Measurements from ENCODE around the gene FILIP1.

Gene FILIP1

DNA sequence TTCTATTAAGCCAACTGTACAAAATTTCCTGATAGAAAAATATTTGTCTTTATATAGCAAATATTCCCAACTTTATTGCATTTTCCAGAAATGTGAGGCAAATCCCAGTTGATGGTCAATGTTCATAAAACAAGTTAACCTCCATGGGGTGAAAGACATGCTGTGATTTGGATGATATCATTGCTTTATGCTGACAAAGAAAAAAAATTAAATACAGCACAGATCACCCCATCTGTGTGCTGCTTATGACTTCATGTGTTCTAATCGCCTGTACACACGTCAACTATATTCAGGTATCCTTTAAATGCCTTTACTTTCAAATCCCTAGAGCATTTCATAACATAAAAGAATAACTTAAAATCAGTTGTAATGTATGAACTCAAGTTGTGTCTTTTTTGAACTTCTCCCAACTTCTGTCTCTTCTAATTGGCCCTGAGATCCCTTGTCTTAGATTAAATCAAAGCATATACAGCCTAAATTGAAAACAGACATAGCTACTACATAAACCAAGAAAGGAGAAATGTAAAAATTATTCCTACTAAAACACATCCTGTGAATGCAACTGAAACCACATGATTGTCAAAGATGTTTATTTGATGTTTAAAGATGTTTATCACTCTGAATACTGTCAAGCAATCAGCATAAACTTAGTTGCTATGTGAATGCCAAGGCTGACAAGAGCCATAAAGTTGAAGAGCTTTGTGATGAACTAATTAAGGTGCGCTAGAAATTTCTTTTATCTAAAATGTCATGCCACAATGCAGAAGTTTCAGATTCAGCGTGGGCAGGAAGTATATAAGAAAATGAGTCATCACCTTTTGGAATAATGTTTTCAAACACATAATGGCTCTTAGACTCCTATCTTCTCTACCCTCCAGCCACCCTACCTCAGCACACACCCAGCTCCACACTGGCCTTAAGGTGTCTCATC is 68.7 kb downstream of the FILIP1 start:
- TF ChIP-seq GATA3 (IDR thresholded peaks at IDR 0.05; ENCODE audit: low read depth, low read length) (no peak), GATA2 (IDR thresholded peaks at IDR 0.05; ENCODE audit: low read depth, low read length) (no peak)

DNA sequence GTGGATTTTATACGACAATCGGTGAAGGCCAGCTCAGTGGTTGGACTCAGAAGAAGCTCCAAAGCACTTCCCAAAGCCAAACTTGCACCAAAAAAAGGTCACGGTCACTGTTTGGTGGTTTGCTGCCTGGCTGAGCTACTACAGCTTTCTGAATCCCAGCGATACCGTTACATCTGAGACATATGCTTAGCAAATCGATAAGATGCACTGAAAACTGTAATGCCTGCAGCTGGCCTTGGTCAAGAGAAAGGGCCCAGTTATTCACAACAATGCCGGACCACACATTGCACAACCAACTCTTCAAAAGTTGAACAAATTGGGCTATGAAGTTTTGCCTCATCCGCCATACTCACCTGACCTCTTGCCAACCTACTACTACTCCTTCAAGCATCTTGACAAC is 70.2 kb downstream of the FILIP1 start:
- TF ChIP-seq GATA2 (IDR thresholded peaks at IDR 0.05; ENCODE audit: low read depth, low read length), result no peak
- no peak for TF ChIP-seq GATA3 (IDR thresholded peaks at IDR 0.05; ENCODE audit: low read depth, low read length)

DNA sequence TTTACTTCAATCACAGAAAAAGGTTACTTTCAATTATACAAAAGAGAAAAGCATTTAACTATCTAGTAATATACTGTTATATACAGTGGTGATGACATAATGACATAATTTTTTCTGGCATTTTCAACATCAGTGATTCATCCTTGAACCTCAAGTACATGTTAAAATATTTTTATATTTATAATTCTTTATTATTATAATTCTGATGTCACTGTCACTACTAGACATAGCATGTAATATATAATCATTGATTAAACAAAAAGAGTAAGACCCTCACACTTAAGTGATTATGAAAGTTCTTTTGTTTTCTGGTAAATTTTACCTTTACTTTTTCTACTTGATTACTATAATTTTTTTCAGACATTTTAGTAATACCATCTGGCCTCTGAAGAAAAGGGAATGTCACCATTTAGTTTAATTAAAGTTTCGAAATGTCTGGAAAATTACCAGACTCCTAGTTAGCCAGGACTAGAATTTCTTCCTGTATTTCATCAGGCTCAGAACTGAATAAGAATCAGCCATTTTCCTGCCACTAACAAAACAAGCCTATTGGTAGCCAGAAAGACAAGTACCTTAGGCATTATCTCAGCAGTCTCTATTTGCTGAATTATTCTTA is 71.5 kb downstream of the FILIP1 start:
- TF ChIP-seq GATA2 (IDR thresholded peaks at IDR 0.05; ENCODE audit: low read depth, low read length) (no peak), GATA3 (IDR thresholded peaks at IDR 0.05; ENCODE audit: low read depth, low read length) (no peak)

DNA sequence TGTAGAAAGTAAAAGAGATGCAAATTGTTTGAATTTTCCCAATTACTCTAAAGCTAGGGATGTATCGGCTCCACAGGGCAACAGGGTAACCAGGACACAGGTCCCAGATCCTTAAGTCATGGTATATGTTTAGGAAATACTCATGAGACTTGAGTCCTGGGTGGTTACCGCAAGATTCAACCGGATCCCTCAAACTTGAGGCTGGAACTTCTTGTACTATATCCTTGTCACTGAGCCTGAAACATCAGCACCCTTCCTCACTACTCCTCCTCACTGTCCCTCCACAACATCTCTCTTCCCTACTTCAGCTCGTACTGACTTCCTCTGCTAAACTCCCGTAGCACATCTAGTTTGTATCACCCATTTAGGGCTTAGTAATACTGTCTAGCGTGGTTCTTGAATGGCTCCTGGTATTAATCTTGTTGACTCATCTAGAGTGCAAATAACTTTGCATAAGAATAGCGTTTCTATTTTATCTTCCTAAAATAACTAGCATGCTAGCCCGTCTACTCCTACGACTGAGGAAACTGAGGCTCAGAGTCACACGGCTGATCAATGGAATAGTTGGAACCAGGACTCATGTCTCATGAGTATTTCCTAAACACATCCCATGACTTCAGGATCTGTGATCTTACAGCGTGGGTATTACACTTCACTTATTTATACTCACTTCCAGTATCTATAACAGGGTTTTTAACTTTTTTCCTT is 72.1 kb downstream of the FILIP1 start:
- TF ChIP-seq GATA3 (IDR thresholded peaks at IDR 0.05; ENCODE audit: low read depth, low read length) (no peak), GATA2 (IDR thresholded peaks at IDR 0.05; ENCODE audit: low read depth, low read length) (no peak)

DNA sequence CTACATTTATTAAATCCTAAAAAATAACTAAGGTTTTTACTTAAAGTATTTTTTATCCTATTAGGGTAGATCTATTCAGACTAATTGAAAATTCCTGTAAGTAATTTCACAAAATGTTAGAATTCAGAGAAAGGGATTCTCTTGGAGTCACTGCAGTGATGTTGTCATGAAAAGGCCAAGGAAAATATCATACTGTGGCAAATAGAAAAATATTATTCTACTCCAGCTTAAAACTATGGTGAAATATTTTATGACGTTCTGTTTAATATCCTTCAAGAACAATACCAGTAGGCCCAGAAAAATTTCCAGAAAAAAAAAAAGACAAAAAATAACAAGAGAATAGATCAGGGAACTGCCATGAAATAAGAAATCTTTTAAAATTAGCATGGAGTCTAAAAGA is 73.6 kb downstream of the FILIP1 start:
- TF ChIP-seq GATA3 (IDR thresholded peaks at IDR 0.05; ENCODE audit: low read depth, low read length) (no peak), GATA2 (IDR thresholded peaks at IDR 0.05; ENCODE audit: low read depth, low read length) (no peak)

DNA sequence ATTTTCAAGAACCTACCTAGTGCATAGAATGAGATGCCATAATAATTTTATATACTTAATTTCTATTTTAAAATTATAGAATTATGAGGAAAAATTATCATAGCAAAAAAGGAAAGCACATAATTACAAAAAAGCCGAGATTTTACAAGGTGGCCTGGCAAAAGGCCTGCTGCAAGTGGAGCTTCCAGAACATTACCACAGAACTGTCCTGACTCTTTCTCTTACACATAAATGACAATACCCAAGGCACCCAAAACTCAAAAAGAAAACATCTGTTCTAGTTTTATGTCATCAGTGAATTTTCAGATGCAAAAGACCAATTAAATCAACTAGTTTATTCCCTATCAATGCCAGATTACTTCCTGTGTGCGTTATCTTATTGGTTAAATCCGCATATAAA is 74.2 kb downstream of the FILIP1 start:
- TF ChIP-seq GATA2 (IDR thresholded peaks at IDR 0.05; ENCODE audit: low read depth, low read length) (no peak), GATA3 (IDR thresholded peaks at IDR 0.05; ENCODE audit: low read depth, low read length) (no peak)

DNA sequence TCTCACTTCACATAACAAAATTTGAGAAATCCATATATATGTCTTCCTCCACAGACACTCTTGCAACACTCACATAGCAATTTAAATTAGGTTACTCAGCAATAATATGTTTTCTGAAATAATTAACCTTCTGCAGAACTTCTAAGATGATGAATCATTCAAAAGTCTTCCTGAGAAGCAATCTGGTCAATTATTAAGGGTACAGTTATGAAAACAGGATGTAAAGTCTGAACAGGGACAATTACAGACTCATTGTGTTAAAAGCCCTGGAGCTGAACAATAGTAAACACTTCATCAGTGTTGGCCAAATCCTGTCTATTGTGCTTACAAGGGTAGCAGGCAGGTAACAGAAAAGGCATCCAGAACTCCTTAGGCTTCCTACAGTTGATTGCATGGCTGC is 75.4 kb downstream of the FILIP1 start:
- TF ChIP-seq GATA3 (IDR thresholded peaks at IDR 0.05; ENCODE audit: low read depth, low read length) (no peak), GATA2 (IDR thresholded peaks at IDR 0.05; ENCODE audit: low read depth, low read length) (no peak)

DNA sequence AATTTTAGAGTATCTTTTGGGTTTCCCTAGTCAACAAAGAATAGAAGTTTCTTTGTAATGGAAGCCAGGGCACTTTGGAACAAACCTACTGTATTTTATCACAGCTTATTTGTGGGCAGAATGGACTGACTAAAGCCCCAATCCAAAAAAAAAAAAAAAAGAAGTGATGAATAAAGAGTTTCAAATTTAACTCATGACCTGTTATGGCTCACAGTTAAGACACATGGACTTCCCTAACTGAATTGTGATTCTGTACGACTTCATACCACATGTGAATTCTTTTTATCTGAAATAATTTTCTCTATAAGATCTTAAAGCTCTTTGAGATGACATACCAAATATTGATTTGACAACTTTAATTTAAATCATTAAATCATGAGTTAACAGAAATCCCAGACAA is 77.2 kb downstream of the FILIP1 start:
- TF ChIP-seq GATA3 (IDR thresholded peaks at IDR 0.05; ENCODE audit: low read depth, low read length) (no peak), GATA2 (IDR thresholded peaks at IDR 0.05; ENCODE audit: low read depth, low read length) (no peak)

DNA sequence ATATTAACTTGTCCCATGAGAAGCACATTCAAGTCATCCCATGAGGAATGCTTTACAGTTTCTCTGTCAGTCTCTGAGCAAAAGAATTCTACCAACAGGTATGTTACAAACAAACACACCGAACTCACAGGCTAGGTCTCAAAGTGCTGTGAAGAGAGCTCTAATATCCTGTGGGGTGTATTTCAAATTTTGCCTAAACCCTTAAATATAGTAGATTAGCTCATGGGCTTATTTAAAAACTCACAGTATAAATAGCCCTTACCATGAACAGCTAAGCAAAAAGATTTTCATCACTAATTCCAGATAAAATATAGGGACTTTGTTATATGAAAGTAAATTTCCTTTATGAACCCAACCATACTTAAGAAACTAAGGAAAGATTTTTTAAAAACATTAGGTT is 77.8 kb downstream of the FILIP1 start:
- TF ChIP-seq GATA2 (IDR thresholded peaks at IDR 0.05; ENCODE audit: low read depth, low read length) (no peak), GATA3 (IDR thresholded peaks at IDR 0.05; ENCODE audit: low read depth, low read length) (no peak)

DNA sequence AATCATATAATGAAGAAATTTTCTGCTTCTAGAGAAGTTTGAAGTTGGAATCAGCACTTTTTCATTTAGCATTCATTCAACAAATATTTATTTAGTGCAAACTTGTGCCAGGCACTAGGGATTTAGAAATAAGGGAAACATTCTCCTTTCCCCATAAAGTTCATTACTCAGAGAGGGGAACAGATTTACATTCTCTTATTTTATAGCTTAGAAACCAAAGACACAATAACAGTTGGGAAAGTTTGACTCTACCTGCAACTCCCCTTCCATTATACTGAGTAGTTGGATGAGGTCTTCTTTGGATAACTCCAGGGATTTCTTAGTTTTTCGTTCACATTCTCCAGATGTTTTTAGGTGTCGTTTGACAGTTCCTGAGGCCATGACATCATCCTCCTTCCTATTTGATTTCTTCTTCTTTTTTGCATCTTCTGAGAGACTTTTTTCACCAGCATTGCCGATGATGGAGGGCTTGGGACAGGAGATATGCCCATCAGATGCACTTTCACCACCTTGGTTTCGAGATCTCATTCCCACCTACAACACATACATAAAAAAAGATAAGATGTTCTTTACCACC is 79.1 kb downstream of the FILIP1 start:
- no peak for TF ChIP-seq GATA2 (IDR thresholded peaks at IDR 0.05; ENCODE audit: low read depth, low read length)
- no peak for TF ChIP-seq GATA3 (IDR thresholded peaks at IDR 0.05; ENCODE audit: low read depth, low read length)

DNA sequence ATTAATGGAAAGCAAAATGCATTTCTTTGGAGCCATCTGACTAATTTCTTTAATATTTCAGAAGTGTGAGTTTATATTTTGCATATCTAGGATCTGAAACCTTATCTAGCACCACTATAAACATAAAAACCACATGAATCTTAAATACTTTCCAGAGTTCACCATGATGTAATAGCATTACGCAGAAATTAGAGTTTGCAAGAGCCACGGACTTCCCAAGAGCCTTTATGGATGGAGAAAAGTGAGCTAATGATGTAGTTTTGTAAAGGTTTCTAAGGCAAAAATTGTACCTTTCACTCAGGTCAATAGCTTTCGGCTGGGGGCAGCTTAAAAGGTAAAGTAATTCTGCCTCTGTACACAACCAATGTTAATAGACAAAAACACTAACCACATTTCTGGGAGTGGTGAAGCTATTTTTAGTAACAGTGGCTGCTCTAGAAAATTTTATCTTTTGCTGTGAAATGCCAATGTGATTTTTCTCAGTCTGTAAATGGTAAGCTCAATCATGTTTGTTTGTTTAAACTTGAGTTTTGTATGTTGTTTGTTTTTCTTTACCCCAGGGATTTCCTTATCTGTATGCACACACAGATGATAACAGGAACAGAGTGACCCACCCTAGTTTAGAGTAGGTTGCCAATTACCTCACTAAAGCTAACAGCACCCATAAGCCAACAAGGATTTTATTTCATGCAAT is 80.5 kb downstream of the FILIP1 start:
- TF ChIP-seq GATA3 (IDR thresholded peaks at IDR 0.05; ENCODE audit: low read depth, low read length), result no peak
- no peak for TF ChIP-seq GATA2 (IDR thresholded peaks at IDR 0.05; ENCODE audit: low read depth, low read length)

DNA sequence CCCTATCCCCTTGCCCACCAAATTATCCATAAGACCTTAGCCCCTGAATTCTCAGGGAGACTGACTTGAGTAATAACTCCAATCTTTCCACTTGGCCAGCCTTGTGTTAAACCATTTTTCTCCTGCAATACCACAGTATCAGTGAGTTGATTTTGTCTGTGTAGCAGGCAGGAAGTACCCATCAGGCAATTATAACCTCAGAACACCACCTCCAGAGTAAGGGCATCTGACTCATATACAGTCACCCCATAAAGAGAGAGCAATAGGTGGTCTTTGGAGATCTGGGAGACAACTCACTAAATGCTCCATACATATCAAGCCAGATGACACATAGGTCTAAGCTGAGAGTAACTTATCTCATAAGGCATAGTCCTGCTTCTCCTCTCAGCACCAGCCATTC is 83.7 kb downstream of the FILIP1 start:
- TF ChIP-seq GATA2 (IDR thresholded peaks at IDR 0.05; ENCODE audit: low read depth, low read length), result no peak
- TF ChIP-seq GATA3 (IDR thresholded peaks at IDR 0.05; ENCODE audit: low read depth, low read length), result no peak

DNA sequence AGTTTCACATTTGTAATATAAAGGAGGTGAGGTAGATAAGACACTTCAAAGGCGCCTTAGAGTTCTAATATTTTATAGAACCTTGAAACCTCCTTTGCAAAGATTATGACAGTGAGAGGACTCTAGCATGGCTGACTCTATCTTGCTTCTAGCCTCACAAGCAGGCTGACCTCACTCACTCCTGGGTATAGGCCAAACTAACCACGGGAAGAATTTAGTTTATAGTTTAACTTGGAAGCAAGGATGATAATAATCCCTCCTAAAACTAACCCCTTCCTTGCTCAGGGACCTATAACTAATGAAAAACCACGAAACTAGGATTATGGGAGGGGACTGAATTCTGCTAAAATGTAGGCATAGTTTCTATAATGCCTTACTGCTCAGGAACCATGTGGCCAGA is 84.3 kb downstream of the FILIP1 start:
- TF ChIP-seq GATA2 (IDR thresholded peaks at IDR 0.05; ENCODE audit: low read depth, low read length) (no peak), GATA3 (IDR thresholded peaks at IDR 0.05; ENCODE audit: low read depth, low read length) (no peak)
